GM19043 (cell line): ENCODE results near the gene NUBP2.

Source experiments
- ATAC-seq: cut with Tn5 transposase; IDR thresholded peaks from one replicate; pipeline ENCODE4 v1.9.1; 2021; ENCODE audit warnings: low read depth; ENCODE audit not compliant: unreplicated experiment

Gene NUBP2

GRCh38 chr16:1771188-1771863, 11.4 kb upstream of the NUBP2 start, which contains the start of gene NME3:
Gene NME3 (minus strand): TSS chr16:1771543. CDS start chr16:1771534, 9 bp downstream.
- no peak for ATAC-seq

- ATAC-seq: no peak
These were observed 10.8 kb upstream of the NUBP2 start for GRCh38 chr16:1771864-1772361.

DNA sequence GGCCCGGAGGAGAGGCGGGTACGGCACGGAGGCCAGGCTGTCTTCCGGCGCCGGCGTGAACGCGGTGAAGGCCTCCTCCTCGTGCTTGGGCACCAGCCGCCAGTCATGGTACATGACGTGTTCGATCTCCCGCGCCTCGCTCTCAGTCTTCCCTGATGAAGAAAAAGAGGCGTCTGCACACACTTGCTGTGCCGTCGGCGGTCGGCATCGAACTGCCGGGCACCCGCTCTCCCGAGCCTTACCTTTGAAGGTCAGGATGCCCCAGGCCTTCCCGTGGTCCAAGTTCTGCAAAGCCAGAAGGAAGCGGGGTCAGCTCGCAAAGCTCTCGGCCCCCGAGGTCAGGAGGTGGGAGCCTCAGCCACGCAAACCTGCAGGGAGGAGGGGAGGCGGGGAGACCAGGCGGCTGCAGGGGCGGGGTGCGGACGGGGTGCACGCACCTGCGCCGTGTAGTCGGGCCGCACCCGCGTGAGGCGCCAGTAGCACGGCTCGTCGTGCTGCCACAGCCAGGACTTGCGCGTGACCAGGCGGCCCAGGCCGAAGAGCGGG, 10.3 kb upstream of the NUBP2 start, which contains the start of gene EME2:
EME2 (plus strand) TSS at position 449 of the 546 bp plus-strand sequence. CDS start 418 bp downstream, outside the sequence.
- ATAC-seq: no peak

- no peak for ATAC-seq
These were observed 9.7 kb upstream of the NUBP2 start, which contains the start of gene MRPS34 for GRCh38 chr16:1772908-1773702. Gene MRPS34 (minus strand): TSS chr16:1773134. CDS start chr16:1773119, 15 bp downstream.

DNA sequence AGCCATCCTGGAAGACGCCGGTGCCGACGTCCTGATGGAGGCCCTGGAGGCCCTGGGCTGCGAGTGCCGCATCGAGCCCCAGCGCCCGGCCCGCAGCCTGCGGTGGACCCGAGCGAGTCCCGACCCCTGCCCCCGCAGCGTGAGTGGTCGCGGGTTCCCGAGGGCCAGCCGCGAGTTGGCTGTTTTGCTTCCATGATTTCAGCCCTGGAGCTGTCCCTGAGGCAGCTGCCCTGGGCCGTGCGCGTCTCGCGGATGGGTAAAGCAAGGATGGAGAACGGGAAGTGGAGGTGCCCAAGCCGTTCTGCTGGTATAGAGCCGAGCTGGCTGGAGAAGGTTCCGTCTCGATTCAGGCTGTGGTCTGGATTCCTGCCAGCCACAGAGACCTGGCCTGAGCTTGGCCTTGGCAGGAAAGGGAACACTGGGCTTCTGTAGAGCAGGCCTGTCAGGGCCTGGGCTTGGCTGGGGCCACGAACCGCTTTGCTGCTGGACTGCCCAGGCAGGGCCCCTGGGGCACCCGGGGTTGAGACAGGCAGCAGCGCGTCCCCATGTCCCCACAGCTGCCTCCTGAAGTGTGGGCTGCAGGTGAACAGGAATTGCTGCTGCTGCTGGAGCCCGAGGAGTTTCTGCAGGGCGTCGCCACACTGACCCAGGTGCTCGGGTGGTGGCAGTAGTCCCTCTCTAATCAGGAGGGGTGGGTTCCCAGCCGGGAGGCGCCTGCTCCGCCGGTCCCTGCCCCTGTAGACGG, 8.9 kb upstream of the NUBP2 start:
- ATAC-seq: no peak

DNA sequence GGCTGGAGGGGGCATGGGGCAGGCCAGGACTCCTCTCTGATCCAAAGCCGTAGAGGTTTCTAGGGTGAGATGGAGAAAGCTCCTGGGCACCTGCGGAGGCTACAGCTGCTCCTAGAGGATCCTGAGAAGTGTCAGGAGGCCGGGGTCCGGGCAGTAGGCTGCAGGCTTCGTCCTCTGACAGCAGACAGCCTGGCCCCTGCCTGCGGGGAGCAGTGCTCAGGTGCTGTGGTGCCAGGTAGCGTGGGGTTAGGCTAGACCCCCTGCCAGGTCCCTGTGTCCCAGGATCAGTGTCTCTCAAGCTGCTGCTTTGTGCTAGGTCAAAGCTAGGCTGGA, 8.3 kb upstream of the NUBP2 start:
- no peak for ATAC-seq

- no peak for ATAC-seq
These were observed 7.5 kb upstream of the NUBP2 start for GRCh38 chr16:1775006-1775845.

- ATAC-seq: no peak
These were observed 6.7 kb upstream of the NUBP2 start for GRCh38 chr16:1775846-1776671.

- no peak for ATAC-seq
These were observed 6.1 kb upstream of the NUBP2 start for GRCh38 chr16:1776672-1776955.

DNA sequence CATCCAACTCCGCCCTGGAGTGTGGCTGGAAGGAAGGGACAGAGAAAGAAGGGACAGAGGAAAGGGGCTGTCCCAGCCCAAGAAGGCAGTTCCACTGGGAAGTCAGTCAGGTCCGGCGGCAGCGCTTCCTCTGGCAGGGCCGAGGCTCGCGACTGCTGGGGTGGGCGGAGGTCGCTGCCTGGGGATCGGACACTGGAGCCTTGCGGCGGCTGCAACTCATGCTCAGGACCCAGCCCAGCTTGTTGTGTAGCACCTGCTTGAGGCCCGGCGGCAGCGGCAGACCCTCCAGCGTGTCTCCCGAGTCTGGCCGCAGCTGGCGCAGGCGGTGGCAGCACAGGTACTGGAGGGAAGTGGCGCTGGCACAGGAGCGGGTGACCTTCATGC, 5.8 kb upstream of the NUBP2 start:
- ATAC-seq: no peak

- no peak for ATAC-seq
These were observed 5.2 kb upstream of the NUBP2 start for GRCh38 chr16:1777375-1778199.

GRCh38 chr16:1778200-1779179, 4.3 kb upstream of the NUBP2 start:
- ATAC-seq: no peak

DNA sequence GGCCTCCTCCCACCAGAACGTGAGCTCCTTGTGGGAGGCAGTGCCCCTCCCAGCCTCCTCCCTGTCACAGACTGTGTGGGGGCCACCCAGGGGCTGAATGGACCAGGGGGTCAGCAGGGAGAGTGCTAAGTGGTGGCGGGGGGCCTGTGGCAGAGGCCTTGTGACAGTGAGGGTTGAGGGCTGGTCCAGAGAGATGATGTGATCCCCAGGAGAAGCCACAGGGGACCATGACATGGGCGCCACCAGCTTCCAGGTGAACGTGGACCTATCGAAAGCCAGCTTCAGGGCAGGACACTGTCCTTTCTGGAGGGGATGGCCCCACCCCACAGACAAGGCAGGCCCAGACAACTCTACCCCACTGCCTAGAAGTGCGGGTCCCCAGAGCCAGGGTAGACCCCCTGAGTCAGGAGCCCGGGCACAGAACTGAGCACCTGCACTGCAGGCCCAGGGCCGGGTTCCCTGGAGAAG, 3.5 kb upstream of the NUBP2 start:
- no peak for ATAC-seq

- no peak for ATAC-seq
These were observed 2.8 kb upstream of the NUBP2 start for GRCh38 chr16:1779741-1780676.

DNA sequence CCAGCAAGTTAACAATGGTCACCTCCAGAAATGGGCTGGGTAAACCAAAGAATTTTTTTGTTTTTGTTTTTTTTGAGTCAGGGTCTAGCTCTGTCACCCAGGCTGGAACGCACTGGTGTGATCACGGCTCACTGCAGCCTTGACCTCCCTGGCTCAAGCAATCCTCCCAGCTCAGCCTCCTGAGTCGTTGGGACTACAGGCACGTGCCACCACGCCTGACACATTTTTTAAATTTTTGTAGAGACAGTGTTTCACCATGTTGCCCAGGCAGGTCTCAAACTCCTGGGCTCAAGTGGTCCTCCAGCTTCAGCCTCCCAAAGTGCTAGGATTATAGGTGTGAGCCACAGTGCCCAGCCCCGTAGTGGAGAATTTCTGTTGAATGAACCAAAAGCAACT, 2.1 kb upstream of the NUBP2 start:
- ATAC-seq: no peak

- no peak for ATAC-seq
These were observed 1.5 kb upstream of the NUBP2 start for GRCh38 chr16:1781254-1781653.
